GOT3 (cell line): ENCODE results near the gene LY6G6D.
"Not testable (repeated sequence)": the region's sequence is repeated elsewhere in the genome, so short reads cannot be mapped to it uniquely, and the experiment has no call there.

ENCODE experiments used
- DNase-seq: peaks from one replicate; lab custom pipeline; 2025; ENCODE audit warnings: mixed read lengths; lab: John Stamatoyannopoulos, UW

Gene LY6G6D

DNA sequence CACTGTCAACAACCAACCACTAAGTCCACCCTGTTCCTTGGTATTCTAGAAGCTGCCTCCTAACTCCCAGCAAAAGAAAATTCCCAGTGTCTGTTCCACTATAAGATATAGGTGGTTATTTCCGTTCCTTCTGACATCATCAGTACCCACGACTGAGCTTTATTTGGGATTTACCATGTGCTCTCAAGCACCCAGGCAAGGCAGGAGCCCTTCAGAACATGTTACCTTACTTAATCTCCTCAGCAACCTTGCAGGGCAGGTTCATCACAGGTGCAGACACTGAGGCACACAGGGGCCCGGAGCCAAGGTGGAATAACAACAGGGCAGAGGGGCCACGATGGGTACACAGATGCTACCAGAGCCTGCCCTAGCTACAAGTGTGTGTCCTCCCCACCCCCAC lies 22.8 kb upstream of the LY6G6D start:
- DNase-seq, result no peak

DNA sequence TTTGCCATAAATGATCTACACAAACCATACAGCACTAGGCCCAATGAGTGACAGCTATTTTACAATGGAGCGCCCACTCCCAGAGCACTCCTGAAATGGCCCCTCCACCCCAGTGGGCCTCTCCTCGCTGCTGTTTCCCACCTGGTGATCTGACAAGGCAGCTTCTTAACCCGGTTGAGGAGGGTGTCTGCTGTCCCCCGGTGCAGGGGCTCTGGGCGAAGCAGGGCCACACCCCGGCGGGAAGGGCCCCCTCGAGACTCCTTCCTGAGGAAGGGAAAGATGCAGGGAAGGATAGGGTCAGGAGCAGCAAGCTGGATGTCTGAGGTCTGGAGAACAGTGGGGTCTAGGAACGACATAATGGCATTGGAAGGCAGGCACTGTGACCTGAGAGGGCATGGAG lies 22.3 kb upstream of the LY6G6D start:
- no peak for DNase-seq

DNA sequence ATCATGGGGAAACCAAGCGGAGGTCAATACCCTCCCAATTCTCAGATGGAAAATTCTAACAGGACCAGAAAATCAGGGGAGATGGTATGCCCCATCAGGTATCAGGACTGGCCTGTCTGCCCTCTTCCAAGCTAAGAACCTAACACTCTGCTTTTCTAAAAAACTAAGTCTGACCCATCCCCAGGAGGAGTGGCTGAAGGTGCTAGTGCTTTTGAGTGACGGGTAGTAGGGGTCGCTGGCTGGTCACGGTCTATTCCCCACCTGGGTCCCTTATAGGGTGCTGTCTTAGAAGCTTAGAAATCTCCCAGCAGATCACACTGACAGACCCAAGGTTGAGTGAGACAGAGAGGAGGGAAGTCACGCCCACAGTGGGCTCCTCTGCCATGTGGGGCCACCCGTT lies 21.6 kb upstream of the LY6G6D start:
- no peak for DNase-seq

DNA sequence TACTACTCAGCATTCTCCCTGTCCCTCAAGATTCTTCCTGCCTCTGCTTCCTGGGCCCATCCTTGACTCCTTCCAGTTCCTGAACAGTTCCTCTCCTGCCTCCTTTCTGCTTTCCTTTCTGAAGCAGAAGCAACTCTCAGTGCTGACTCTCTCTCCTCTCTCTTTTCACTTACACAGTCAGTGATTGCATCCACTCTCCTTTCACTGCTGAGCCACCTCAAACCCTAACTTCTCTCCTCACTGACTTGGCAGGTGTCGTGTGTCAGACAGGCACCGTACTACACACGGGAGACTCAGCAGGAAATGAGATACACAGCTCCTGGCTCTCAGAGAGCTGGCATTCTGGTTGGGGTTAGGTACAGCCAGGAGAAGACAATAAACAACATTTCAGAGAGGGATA lies 17.6 kb upstream of the LY6G6D start:
- DNase-seq, result no peak

DNA sequence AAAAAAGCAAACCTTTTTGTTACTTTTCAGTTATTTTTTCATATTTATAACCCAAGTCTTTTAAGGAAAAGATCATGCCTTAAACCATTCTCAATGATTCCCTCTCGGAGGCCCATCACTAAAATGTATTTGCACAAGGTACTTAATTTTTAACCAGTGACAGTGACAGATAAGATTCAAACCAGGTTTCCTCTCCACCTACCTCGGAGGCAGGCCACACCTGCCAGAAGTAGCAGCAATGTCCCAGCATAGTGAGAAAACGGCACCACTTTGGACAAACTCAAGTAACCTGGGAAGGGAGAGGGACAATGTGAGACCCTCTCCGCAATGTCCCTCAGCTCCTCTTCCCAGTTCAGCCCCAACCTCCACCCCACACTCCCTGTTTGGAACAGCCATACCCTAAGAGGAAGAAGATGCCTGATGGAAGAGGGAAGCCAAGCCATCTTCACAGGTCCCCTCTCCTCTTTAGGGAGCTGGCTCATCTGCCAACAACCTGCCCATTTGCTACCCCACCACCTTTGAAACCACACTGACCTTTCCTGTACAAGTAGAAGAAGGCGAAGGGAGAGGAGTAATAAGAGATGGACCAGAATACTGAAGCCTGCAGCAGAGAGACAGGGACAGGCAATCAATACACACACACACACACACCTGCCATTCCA lies 14.3 kb upstream of the LY6G6D start:
- DNase-seq, result no peak

DNA sequence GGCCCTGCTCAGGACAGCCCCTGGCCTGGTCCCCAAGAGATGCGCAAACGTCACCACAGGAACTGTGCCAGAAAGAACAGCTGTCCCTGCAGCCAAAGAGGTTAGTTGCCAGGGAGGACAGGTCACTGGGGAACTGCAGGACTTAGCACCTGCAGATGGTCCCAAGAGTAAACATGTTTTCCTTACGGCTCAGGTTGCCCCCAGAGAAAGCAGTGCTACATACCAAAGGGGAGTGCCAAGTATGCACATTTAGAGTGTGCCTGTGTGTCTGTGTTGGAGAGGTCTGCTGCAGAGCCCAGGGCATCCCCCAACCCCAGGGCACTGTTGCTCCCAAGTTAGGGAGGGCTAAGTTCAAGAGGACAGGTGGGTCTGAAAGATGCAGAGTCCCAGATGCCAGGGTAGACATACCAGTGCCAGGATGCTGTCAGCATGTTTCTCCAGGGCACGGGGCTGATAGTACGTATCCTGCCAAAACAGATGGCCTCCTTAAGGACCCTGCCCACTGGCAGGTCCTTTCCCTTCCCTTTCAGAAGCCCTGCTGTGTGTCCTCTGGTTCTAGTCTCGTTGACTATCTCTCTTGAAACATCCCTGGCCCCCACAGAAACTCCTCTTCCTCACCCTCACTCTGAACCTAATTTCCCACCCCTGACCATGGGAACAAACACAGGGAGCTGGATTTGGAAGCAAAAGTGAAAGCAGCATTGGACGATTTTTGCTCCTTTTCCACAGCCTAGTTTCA lies 13.3 kb upstream of the LY6G6D start:
- DNase-seq, result no peak

DNA sequence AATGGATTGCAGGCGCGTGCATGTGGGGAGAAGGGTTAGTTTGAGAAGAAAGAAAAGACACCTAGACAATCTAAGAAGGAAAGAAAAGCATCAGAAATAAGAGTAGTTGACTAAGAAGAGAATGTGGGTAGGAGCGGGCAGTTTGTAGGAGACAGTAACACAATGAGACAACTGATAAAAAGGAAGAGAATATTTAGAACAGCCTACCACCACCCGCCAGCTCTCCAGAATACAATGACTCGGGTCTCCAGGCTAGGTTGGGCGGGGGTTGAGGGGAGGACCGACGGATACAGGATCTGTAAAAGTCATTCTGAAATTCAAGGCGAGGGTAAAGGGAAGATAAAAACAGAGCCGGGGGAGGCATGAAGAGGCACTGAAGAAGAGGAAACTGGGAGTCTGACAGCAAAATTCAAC lies 12.7 kb upstream of the LY6G6D start:
- DNase-seq, result no peak

DNA sequence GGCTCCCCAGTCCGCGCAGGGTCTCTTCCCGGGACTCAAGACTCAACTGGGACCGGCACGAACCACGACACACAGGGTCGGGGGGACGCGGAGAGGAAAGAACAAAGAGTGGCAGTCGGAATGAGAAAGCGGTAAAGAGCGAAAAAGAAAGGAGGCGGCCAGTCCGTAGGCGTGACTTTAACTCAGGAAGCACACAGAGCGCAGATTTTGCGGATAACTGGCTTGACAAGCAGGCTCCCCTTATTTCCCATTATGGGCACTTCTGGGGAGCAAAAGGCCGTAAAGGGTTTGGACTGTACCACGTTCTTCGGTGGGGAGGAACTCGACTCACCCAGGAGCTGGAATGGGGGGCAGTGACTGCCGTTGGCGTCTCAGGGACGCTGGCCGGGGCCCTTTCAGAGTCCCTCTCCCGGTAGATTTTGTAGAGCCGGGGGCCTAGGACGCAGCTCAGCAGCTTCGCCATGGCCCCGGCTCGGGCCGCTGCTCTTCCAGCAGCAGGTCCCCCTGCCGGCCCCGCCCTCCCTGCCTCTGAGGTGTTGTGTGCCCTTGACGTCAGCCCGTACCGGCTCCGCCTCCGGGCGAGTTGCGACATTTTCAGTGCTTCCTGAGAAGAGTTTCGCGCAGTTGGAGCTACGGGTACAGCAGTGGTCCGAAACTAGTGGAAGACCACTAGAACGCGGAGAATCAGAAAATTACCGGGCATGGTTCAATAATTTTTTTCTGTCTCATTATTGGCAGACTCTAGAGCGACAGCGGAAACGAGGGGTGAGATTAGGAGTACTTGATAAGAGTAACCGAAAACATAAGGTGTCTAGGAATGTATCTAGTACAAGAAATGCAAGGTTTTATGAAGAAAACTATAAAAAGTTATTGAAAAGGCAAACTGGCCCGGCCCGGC lies 12.1 kb upstream of the LY6G6D start, which contains the start of gene ABHD16A:
Gene ABHD16A (minus strand): TSS at position 506 of the 898 bp plus-strand sequence. CDS start 43 bp downstream, at position 463.
- peak; percentile 82 for DNase-seq

DNA sequence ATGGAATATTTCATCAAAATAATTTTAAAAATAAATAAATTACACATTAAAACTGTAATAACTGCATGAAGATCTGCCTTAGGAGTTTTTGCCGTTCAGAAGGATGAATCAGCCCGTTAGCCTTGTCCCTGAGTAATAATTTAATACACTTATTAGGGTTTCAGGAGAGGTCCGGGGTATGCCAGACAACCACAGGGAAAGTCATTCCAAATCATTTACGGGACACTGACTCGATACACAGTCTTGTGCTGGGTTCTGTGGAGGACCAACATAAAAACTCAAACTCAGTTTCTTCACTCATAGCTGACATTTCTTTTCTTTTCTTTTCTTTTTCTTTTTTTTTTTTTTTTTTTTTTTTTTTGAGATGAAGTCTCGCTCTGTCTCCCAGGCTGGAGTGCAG lies 9.2 kb upstream of the LY6G6D start:
- DNase-seq, result no peak

DNA sequence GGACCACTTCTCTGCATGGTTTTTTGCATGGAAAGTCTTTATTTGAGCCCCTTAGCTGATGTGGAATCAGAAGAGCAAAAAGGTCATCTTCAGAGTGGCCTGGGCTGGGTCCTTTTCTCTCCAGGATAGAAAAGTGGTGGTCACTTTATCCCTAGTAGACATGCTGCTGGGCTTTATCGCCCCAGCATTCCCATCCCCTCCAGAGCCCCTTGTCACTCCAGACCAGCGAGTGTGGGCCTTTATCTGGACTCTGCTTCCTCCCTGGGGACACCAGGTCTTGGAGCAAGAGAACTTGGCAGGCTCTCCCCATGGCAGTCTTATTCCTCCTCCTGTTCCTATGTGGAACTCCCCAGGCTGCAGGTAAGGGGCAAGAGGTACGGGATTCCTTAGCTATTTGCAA lies 8.5 kb upstream of the LY6G6D start, which contains the start of gene LY6G6F:
Gene LY6G6F (plus strand): TSS at position 268 of the 400 bp plus-strand sequence. CDS start 41 bp downstream, at position 309.
- DNase-seq, result no peak

DNA sequence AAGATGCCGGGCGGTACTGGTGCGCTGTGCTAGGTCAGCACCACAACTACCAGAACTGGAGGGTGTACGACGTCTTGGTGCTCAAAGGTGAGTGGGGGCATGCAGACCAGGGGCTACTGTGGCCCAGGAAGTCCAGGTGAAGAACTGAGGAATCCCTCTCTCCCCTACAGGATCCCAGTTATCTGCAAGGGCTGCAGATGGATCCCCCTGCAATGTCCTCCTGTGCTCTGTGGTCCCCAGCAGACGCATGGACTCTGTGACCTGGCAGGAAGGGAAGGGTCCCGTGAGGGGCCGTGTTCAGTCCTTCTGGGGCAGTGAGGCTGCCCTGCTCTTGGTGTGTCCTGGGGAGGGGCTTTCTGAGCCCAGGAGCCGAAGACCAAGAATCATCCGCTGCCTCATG lies 7.4 kb upstream of the LY6G6D start:
- no peak for DNase-seq

DNA sequence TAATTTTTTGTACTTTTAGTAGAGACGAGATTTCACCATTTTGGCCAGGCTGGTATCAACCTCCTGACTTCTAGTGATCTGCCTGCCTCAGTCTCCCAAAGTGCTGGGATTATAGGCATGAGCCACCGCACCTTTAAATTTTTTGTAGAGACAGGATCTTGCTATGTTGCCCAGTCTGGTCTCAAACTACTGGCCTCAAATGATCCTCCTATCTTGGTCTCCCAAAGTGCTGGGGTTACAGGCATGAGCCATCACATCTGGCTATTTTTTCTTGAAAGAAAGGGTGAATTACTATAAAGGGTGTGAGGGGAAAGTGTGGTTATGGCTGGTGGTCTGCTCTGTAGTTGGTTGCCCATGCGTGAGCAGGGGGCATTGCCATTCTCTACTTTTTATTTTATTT lies 6.9 kb upstream of the LY6G6D start:
- DNase-seq, result no peak

DNA sequence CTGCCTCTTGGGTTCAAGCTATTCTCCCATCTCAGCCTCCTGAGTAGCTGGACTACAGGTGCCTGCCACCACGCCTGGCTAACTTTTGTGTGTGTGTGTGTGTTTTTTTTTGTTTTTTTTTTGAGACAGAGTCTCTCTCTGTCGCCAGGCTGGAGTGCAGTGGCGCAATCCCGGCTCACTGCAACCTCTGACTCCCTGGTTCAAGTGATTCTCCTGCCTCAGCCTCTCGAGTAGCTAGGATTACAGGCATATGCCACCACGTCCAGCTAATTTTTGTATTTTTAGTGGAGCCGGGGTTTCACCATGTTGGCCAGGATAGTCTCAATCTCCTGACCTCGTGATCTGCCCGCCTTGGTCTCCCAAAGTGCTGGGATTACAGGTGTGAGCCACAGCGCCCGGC lies 6.0 kb upstream of the LY6G6D start:
- not testable (repeated sequence) for DNase-seq

DNA sequence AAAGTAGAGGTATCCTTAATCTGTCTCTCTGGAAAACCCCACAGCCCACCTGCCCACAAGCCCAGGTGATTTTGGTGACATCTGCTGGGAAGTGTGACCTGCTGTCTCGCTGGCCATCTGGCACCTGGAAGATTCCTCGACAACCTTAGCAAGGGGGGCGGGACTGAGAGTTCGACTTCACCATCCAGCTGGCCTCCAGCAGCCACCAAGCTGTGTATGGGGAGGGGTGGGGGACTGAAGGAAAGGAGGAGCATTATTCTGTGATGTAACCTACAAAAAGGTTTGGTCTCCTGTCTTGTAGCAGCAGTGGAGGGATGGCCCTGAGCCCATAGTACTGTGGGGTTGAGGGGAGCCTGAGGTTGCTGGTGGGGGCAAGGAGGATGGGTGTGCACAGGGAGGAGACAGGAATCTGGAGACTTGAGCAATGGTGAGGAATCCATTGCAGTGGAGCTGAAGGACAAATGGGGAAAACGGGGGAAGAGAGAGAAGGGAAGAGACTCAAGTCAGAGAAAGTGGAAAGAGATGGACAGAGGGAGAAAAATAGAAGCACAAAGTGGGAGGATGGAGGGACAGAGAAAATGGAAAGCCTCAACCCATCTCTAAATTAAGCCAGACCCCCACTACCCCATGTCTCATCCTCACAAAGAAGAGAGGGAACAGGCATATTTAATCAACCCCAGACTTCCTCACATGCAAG lies 4.5 kb upstream of the LY6G6D start:
- no peak for DNase-seq

DNA sequence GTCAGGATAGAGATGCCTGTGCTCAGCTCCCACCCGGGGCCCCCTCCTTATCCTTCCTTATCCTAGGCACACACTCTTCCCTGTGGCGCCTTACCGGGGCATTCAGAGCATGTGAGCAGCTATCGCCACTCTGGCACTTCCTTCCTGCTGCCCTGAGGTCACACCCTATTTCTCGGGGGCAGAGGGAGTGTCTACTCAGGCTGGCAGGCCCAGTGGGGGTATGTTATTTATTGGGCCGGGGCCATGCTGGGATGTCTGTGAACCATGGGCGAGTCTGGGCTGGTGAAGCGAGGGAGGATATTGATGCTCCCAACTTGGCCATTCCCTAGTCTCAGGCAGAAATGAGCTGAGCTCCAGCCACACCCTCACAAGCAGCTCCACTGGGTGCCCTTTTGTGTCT lies 3.9 kb upstream of the LY6G6D start:
- DNase-seq, result no peak

DNA sequence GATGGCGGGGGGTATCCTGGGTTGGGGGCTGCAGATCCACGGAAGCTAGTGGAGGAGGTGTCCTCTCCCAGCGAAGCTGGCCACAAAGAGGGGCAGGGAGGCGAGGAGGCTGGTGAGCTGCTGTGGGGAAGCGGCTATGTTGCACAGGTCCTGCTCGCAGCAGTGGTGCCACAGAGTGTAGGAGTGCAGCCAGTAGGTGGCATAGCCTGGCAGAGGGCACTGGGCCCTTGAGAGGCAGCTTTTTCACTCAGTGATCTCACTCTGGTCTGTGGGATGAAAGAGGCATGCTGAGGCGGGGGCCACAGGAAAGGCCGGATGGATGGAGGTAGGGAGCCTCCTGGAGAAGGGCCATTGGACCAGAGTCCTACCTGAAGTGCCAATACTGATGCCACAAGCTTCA lies 2.9 kb upstream of the LY6G6D start:
- no peak for DNase-seq

DNA sequence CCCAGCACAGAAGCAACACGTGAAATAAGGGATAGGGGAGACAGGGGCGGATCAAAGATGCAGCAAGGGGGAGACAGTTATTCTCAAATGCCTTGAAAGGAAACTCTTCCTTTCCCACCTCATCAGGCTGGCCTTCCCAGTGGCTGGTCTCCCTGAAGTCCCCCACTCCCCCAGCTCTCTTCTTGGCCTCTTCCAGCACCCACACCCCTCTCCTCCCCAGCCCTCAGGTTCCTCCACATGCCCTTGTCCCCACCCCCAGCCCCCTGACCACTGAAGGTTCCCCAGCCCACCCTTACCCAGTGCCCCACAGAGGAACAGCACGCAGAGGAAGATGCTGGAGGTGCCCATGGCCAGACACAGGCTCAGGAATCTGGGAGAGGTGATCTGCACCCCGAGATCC lies 1.7 kb upstream of the LY6G6D start:
- no peak for DNase-seq

DNA sequence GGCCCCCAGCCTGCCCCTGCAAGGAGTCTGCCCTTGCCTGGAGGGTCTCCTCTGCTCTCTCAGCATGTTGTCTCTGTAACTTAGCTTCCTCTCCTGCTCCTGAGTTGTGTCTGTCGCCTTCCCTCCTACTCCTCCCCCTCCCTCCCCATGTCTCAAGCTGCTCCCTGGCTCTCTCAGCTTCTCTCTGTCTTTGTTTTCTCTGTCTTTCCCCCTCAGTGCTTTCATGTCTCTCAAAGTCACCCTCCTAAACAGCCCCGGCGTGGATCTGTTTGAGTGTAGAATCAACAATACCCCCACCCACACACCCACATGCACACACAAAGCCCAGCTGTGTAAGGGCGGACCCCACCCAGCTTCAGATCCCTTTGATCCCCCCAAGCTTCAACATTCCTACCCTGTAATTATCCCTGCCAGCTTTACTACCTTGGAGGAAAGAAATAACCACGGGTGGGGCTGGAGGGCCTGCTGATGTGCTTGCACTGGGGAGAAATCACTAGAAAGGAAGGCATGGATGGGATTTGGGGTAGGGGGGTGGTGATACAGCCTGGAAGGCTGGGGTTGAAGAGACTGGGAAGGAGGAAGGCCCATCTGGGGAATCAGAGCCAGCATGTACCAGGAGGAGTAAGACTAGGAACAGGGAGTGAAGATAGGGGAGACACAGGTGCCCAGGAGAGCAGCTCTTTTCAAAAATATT lies 1.0 kb upstream of the LY6G6D start:
- DNase-seq, result no peak

DNA sequence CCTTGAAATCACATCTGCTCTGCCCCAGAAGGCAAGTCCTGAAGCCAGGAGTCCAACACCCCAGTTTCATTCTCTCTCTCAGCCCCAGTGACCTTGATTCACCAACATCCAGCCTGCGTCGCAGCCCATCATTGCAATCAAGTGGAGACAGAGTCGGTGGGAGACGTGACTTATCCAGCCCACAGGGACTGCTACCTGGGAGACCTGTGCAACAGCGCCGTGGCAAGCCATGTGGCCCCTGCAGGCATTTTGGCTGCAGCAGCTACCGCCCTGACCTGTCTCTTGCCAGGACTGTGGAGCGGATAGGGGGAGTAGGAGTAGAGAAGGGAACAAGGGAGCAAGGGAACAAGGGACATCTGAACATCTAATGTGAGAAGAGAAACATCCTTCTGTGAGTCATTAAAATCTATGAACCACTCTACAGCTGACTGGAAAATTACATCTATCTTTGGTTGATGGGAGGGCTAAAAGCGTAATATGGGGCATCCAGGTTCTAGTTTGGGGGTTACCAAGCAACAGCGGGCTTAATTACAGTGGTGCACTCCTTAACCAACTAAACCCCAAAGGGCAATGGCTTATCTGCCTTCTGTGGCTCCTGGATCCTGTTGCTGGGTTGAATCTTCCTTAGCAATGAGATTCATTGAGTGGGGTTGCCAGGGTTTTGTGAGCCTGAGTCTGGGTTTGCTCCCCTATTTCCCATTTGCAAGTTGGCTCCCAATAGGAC lies 2.5 kb downstream of the LY6G6D start:
- DNase-seq, result no peak

DNA sequence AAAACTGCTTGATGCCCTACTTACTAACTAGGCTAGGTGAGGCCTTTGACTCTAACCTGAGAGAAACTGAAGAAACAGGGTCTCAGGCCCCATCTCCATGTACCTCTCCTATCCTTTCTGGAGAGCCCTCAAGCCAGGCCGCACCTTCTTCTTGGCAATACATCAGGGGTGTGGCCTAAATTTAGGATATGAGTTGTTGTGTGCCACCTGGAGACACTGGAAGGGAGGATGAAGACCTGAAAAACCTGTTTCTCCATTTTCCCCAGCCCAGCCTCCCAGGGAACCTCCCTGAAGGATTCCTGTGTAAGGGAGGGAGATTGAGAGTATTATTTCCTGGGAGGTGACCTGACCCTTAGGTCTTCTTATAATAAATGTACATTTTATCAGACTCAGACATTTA lies 3.1 kb downstream of the LY6G6D start:
- no peak for DNase-seq

DNA sequence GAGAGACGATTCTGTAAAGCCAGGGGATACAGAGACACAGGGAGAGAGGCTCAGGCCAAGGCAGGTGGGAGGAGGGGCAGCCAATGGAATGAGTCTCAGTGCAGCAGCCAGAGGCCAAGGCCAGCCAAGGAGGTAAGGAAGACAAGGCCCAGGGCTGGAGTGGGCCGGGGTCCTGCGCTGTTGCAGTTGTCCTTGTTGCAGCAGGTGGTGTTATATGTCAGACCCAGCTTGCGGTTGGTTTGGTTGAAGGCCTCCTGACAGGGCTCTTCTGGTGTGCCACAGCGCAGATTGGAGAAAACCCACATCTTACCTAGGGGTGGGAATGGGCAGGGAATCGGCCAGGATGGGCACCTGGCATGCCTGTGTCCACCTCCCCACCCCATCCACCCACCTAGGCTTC lies 3.9 kb downstream of the LY6G6D start:
- no peak for DNase-seq
